Activated naive CD4-positive, alpha-beta T cell (primary cell): ENCODE data around the gene THSD4.

Experiments used
- DNase-seq, 4 experiments: peaks; one replicate each; lab custom pipeline; 2025; lab: John Stamatoyannopoulos, UW

THSD4 gene

GRCh38 chr15:71585159-71585558 is 469.9 kb downstream of the THSD4 start:
- no peak for DNase-seq

DNA sequence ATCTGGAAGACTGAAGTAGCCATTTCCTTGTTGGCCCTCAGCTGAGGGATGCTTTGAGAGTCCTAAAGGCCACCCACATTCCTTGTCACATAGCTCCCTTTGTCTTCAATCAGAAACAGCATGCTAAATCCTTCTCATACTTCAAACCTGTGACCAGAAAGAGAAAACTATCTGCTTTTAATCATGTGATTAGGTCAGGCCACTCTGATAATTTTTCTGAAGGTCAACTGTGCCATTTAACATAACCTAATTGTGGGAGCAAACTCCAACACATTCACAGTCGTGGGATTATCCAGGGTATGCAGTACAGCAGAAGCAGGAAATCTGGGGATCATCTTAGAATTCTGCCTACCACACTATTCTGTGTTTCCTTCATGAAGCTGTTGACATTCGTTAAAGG is 471.2 kb downstream of the THSD4 start:
- DNase-seq = no peak

- DNase-seq = no peak
Measured at GRCh38 chr15:71588746-71589145, 473.5 kb downstream of the THSD4 start.

DNA sequence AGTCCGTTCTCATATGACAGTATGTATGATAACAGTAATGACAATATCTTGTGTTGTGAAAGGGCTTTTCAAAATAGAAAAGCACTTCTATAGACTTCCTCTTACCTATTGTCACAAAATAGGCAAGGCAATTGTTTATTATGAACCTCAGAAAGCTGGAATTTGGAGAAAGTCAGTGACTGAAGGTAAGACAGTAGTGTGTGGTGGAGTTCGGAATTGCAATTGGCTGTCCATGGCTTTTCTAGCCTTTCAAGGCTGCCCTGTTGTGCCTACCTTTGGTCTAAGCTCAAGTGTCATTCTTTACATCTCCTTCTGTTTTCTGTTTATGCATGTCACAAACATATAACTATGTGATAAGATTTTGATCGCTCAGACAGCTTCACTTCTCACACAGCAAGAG is 475.8 kb downstream of the THSD4 start:
- DNase-seq = no peak

- DNase-seq = no peak
Measured at GRCh38 chr15:71592203-71592602, 476.9 kb downstream of the THSD4 start.

DNA sequence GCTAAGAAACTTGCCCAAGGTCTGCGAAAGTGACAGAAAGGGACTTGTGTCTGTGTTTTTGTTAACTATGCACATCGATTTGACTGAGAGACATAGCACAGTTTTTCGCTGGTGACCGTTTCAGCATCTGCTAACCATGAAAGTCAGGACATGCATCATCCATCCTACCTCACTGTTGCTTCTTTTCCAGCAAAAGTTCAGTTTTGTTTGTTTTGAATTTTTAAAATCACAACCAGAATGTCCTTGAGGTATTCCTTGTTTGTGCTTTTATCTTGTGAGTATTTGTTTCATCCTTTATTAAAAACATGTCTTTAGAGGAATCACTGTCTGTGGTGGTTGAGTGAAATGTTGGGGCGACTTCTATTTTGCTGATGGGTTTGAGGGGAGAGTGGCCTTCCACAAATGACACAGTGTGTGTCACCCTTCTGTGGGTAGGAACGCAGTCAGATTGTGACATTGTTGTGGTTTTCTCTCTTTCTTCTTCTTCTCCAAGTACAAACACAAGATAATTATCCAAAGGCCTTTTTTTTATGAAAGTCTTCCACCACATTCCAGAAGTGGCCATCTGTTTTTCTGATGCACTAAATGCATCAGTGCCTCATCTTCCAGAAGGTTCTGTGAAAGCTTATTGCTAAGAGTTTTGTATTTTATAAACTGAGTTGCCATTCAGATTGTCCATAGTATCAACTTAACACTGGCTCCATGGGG is 480.7 kb downstream of the THSD4 start:
- no peak for DNase-seq

DNA sequence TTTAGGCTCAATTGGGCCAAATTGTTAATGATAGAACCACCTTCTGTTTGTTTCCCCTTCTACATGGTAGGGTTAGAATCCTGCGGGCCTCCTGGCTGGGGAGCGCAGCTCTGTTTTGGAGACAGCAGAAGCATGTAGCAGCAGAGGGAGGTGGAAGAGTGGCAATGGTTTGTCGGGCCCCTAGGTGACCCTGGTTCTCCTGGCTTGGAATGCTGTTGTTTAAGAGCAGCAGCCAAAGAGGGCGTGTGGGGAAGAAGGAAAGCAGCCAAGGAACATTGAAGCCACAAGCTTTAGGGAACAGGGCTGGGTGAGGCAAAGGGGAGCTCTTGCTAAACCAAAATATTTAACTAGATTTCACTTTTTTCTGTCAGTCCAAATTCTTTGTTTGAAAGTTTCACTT is 481.4 kb downstream of the THSD4 start:
- DNase-seq = no peak

DNA sequence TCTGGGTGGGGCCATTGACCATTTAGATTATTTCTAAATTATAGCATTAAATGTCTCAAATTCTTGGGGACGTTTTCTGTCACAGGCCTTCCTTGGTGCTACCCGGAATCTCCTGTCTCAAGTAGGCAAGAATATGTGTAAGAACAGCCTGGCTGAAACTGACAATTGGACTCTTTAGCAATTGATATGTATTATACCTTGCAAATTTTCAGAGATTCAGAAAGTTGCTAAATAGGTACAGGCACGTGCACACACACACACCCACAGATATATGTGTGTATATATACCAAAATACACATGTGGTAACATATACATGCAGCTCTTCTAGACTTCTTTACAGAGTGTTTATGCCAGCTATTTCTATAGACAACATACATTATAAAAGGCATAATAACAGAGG is 481.9 kb downstream of the THSD4 start:
- DNase-seq = no peak

- no peak for DNase-seq
Measured at GRCh38 chr15:71597637-71598036, 482.4 kb downstream of the THSD4 start.

- no peak for DNase-seq
Measured at GRCh38 chr15:71598741-71599140, 483.5 kb downstream of the THSD4 start.

DNA sequence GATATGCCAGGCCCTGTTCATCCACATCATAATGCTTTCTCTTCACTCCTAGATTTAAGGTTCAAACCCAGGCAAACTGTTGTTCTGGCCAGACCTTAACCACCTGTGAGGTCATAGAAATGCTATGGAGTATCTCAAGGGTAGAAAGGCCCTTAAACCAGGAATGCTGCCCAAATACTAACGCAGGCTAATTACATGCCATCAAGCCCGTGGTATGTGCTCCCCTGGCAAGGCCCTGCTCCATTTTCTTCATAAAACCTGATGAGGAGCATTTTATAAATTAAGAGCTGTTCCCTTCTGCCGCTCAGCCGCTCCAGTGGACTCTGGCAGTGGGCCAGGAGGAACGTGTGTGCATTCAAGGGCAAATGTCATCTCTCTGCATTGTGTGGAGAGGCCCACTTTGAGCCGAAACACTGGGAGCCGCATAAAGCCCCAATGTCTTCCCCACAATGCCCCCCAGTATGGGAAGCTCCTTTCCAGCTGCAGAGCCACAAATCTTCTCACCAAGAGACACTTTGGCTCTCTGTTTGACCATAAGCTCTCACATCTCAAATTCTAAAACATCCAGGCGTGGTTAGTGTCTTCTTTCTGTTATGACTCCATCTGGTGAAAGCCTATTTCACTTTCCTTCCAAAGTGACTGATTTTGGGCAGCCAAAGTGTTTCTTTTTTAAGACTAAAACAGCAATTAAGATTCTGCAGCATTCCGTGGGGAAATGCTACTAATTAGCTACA is 484.3 kb downstream of the THSD4 start:
- DNase-seq = no peak

GRCh38 chr15:71600237-71600636 is 485.0 kb downstream of the THSD4 start:
- DNase-seq = no peak

GRCh38 chr15:71601038-71601834 is 486.0 kb downstream of the THSD4 start:
- no peak for DNase-seq

GRCh38 chr15:71603379-71603778 is 488.1 kb downstream of the THSD4 start:
- no peak for DNase-seq

- DNase-seq = no peak
Measured at GRCh38 chr15:71607383-71607782, 492.1 kb downstream of the THSD4 start.

- no peak for DNase-seq
Measured at GRCh38 chr15:71610728-71611552, 495.7 kb downstream of the THSD4 start.

DNA sequence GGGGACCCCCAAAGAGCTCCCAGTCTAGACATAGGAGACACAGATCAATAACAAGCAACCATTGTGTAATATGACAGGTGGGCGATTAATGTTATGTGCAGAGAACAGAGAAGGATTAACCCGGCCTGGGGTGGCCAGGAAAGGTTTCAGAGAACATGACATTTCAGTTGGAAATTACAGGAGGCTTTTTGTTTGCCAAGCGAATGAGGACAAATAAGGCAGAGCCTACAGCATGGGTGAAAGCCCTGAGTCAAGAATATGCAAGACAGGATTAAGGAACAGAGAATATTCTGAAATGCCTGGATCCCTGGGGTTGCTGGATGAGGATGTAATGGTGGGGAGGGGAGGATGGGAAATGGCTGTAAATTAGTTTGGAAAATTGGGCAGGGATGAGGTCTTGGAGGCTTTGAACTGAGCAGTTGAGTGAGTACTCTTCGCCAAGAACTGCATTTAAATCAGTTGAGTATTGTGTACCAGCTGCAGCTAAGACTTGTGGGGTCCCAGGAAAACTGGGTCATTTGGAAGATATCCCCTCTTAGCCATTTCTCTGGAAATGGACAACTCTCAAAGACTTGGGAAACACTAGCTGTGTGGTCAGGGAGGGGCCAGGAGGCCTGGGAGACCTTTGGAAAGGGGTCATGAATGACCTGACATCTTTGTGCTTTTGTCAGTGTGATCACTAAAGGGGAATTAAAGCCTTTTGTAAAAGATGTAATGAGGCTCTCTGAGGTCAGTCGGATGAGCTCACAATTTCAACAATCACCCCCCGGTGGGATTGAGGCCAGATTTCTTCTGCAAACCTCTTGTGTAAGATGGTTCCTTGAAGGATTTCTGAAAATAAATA is 496.5 kb downstream of the THSD4 start:
- no peak for DNase-seq

DNA sequence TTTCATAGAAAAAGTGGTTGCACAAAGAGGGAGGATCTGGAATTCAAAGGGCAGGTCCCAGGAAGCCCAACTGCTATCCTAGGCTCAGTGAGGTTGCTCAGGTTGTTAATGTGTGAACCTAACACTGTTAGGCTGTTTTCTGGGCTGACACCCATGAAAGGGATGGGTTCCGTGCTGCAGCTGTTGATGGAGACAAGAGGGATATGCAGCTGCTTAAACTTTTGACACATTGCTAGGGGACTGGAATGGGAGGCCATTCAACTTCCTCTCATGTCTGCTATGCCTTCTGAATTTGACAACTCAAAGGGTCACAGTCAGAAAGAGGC is 497.1 kb downstream of the THSD4 start:
- DNase-seq = no peak

- DNase-seq = no peak
Measured at GRCh38 chr15:71612869-71613268, 497.6 kb downstream of the THSD4 start.

DNA sequence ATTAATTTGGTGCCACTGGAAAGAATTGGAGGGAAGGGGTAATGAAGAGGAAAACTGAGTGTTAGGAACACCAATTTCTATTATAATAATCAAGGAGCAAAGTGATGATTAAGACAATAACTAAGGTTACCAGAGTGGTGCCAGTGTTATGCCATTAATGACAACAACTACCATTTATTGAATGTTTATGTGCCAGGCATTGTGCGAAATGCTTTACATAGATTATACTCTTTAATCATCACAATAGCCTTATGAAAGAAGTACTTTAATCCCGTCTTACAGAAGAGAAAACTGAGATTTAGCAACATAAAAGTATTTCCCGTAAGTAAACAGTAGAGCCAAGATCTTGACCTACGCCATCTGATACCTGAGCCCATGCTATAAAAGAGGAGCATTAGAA is 507.8 kb downstream of the THSD4 start:
- no peak for DNase-seq

DNA sequence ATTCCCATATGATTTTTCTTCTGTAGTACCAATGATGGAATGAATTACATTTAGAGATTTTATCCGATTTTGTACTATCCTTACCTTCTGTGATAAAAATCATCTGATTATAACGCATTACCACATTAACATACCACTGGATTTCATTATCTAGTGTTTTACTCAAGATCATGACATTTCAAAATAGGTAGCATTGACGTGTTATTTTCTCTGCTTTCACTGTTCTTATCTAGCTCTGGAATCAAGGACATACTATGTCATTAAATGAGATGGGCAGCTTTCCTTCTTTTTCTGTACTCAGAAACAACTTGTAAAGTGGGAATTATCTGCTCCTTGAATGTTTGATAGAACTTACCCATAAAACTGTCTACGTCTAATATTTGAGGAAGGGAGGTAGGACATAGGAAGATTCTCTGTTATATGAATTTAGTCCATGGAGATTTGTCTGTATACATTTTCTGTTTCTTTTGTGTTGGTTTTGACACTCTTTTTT is 511.4 kb downstream of the THSD4 start:
- DNase-seq = no peak
